H7 (cell line): ENCODE data around the gene NOM1. TPM values are rescaled to one million over a fixed set of nuclear protein-coding genes. Genes with fewer than 3 reads are reported as not detected.

Experiments used
- DNase-seq: peaks from one replicate; pipeline ENCODE4 v3.0.0; 2012
- H3K27me3 ChIP-seq: 2 replicates; pipeline ENCODE4 v1.6.0; 2011; ENCODE audit warnings: mild to moderate bottlenecking, low read length; ENCODE audit not compliant: control insufficient read depth, insufficient read depth
- H3K36me3 ChIP-seq: replicated peaks from 2 replicates; pipeline ENCODE4 v1.5.1; 2011; ENCODE audit warnings: low read length; ENCODE audit not compliant: control insufficient read depth, insufficient read depth
- H3K4me3 ChIP-seq: 2 replicates; pipeline ENCODE4 v1.5.1; 2011; ENCODE audit warnings: low read depth, mild to moderate bottlenecking, control low read depth, low read length, moderate library complexity; ENCODE audit not compliant: insufficient read depth
- total RNA-seq: library from RNA; depleted of rRNA; stranded (reverse); fragments of >200 nt; shearing (Covaris generic); gene quantifications from 2 replicates; pipeline ENCODE4 v1.2.3, GENCODE V29; 2014

NOM1 gene
- total RNA-seq, 1 experiment from 2014 or later, result 12.7 TPM

DNA sequence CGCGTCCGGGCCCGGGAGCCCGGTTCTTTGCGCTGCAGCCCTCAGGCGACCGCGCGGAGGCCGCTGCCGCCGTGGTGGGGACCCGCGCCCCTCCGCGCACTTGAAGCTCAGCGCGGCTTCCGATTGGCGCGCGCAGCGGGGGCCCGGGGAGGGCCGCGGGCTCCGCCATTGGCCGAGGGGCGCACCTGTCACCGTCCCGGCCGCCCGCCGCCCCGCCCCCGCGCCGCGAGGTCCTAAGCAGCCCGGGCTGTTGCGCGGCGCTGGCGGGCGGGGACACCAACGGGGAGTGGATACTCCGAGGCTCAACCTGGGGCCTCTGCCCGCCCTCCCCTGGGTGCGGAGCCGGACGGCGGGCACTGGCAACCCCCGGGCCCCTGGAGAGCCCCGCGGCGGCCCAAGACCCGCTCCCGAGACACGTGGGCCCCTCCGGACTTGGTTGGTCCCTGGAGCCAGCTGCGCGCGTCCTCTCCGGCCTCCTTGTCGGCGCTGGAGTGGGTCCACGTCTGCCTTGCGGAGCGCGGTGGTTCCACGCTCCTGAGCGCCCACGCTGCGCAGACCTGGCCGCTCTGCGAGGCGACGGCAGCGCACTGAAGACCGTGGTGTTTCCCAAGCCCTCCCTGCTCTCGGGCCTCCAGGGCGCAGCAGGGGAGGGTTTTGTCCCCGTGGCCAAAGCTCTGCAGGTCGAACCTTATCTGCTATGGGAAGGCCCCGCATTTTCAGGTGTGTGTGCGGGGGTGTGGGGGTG is 61.2 kb downstream of the NOM1 start, which contains the start of gene MNX1:
MNX1 (minus strand) TSS at position 76 of the 745 bp plus-strand sequence. CDS start 313 bp downstream, outside the sequence.
- DNase-seq, result peak; percentile 99
- H3K4me3 ChIP-seq, result peak within 1 kb of the TSS; percentile 54
- no peaks in the 10 kb centered on the region for H3K36me3 ChIP-seq
- peaks cover 96% of the 10 kb centered on the region for H3K27me3 ChIP-seq

DNA sequence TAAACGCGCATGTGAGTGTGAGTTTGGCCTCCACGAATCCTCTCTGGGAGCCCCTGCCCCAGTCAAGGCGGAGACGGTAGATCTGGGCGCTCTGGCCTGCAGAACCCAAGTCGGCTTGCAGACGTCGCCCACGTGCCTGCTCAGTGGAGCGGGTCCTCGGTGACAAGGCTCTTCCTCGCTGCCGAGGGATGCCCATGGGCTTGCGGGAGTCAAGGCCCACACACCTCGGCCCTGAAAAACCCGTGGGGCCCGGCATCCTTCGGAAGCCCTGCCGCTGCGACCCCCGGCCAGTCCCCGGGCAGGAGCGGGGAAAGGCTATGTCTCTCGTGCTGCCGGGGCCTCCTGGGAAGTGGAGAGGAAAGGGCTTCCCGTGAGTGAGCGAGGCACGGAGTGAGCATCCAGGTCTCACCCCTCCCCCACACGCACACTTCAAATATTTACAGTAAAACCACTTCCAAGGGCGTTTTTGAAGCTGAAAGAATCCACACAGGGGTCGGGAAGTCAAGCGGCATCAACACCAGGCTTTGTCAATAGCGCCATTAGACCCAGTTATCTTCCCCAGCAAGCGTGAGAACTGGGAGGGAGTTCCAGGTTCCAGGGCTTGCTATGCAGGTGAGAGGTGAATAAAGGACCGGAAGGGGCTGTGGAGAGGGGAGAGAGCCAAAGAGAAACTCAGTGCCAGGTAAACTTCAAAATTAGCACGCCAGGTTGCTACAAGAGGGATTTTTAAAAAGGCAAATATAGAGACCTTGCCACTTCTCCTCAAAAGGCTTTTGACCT is 62.0 kb downstream of the NOM1 start:
- DNase-seq, result peak; percentile 78

DNA sequence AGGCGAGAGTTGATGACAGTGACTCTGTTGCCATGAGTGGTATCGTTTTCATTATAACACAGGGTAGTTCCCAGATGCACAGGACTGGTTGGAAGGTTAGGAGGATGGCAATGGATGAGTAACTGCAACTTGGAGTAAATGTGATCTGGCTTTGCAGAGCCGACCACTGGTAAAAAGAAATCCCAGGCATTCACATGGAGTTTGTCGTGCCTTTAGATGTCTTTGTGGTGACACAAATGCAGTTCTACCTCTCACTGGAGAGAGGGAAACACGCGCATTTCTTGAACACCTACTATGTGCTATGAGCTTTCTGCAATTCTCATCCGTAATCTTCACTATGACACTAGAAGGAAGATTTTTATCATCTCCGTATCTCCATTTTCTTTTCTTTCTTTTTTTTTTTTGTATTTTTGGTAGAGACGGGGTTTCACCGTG is 62.6 kb downstream of the NOM1 start:
- H3K27me3 ChIP-seq, result peaks cover 96% of the 10 kb centered on the region
- no peaks in the 10 kb centered on the region for H3K36me3 ChIP-seq
- H3K4me3 ChIP-seq, result no peak overlapping the region
- DNase-seq, result no peak

More for the DNA sequence above, 62.0 kb downstream of the NOM1 start:
- peak overlapping the region; percentile 49 for H3K4me3 ChIP-seq
- peaks cover 96% of the 10 kb centered on the region for H3K27me3 ChIP-seq
- no peaks in the 10 kb centered on the region for H3K36me3 ChIP-seq

DNA sequence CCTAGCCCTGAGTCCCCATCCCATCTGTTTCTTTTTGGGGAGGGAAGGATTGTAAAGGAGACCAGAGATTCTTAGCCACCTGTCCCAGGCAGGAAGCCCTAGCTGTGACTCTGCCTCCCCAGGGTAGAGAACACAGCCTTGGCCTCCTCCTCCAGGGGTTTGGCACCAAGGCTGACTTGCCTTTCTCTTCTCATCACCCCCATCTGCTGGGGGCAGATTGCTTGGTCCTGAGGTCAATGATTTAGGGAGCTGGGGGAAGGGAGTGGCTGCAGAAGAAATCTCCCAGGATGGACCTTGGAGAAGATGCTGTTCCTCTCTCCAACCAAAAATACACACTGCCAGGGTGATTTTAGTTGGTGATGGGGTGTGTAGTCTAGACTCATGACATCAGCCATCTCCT is 63.6 kb downstream of the NOM1 start:
- peak; percentile 56 for DNase-seq
- no peak overlapping the region for H3K4me3 ChIP-seq
- H3K27me3 ChIP-seq, result peaks cover 96% of the 10 kb centered on the region
- no peaks in the 10 kb centered on the region for H3K36me3 ChIP-seq

DNA sequence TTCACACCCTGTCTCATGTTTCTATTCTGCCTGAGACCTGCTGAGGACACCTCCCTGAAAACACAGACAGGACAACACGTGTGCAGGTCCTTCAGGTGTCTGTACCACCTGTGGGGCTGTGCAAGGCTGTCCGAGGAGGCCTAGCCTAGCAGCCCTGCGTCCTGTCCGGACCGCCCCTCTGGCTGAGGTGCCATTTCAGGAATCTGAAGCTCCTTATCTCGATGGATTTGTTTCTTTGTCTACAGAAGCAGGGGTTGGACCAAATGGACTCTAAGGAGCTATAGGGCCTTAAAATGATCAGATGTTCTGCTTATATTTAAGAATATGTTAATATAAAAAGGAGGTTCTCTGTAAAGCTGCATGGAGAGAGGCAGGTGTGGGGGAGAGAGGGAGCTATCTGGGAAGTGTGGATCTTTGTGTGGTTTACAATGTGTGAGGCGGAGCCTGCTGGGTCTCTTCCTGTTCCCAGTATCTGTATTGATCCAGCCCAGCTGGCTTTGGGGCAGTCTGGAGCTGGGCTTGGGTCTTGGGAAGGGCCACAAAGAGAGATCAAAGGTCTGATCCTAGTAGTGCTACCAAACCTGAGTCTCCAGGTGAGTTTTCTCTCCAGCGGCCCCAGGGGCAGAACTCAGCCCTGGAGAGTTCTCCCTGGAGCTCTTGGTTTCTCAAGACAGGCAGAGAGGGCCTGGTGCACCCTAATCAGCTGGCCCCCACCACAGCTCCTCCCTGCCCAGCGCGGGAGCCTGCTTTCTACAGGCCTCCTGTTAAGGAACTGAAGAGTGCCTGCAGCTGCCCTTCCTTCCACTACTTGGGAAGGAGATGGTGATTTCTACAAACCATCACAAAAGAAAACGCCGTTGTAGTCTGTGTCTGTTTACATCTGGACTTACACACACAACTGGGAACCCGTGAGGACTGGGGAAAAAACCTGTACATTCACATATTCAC is 64.4 kb downstream of the NOM1 start:
- peak; percentile 81 for DNase-seq
- no peaks in the 10 kb centered on the region for H3K36me3 ChIP-seq
- peaks cover 96% of the 10 kb centered on the region for H3K27me3 ChIP-seq
- no peak overlapping the region for H3K4me3 ChIP-seq

DNA sequence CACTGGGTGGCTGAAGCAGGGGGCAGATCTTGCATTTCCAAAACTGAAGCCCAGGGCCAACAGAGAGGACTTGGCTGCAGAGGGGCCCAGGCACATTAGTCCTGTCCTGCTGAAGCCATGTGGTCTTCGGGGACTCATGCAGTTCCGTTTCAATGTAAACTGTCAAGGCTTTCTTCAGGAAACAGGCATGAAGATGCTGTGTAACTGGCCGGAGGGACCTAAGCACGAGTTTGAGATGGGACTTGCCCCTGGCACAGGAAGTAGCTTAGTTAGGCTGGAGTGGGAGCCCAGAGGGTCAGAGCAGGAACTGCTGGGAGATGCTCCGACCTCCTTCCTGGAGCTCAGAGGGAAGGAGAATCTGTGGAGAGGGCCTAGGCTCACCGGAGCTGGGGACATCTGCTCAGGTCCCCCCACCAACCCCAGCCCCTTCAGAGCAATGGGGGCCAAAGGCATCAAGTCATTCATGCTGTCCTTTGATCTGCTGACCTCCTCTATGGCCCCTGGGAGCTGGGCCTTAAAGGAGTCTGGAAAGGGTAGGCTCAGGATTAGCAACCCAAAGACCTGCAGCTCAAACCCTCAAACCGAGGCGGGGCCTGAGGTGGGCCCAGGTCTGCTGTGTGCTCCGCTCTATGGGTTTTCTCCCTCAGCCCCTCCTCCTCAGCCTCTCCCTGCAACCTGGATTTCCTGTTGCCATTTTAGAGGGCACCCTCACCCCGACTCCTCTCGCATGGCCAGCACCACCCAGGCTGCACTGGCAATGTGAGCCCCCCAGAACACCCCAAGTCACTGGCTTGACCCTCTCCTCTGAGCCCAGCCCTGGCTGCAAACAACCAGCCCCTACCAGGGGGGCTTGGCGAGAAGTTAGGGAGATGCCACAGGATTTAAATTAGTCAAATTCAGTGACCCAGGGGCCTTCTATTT is 65.4 kb downstream of the NOM1 start:
- Histone ChIP-seq H3K36me3 (no peaks in the 10 kb centered on the region), H3K27me3 (peaks cover 98% of the 10 kb centered on the region), H3K4me3 (no peak overlapping the region)
- peak; percentile 60 for DNase-seq

DNA sequence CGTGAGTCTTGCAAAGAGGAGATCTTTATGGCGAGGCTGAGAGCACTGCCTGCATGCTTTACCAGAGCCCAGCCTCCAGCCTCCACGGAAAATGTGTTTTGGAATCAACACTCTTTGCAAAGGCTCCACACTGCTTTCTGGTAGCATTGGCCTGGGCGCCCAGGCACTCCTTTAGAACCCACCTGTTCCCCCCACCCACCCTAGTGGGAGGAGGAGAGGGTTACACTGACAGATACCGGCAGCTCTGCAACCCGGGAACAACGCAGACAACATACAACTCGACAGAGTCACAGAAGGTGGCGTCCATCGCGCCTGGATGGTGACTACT is 66.5 kb downstream of the NOM1 start:
- H3K4me3 ChIP-seq, result no peak overlapping the region

DNA sequence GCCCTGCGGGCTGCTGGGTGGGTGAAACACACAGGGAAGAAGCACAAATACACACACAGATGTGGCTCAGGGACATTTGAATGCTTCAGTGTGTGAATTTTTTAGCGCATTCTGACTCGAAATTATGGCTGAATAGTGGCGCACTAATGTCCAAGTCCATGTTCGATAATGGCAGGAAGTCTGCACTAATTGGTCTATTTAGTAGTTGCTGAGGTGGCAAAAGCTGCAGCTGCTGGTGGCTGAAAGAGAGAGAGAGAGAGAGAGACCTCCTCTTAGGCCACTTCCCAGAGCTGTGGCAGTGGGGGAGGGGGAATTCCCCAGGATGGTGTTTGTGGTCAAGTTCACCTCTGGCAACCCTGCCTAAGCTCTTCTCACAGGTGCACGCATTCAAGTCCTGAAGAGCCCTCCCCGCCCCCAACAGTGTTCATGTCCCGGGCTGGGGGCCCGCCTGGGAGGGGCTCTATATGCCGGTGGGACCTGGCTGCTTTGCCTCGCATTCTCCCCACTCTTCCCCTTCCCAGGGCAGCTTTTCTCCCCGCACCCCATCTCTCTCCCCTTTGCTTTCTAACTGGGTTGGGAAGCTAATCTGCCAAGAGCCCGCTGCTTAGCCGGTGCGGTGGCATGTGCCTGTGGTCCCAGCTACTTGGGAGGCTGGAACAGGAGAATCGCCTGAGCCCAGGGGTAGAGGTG is 67.0 kb downstream of the NOM1 start:
- Histone ChIP-seq H3K36me3 (no peaks in the 10 kb centered on the region), H3K27me3 (peaks cover 100% of the 10 kb centered on the region), H3K4me3 (no peak overlapping the region)
- DNase-seq, result peak; percentile 74

More for the DNA sequence above, 66.5 kb downstream of the NOM1 start:
- Histone ChIP-seq H3K27me3 (peaks cover 100% of the 10 kb centered on the region), H3K36me3 (no peaks in the 10 kb centered on the region)
- peak; percentile 47 for DNase-seq

DNA sequence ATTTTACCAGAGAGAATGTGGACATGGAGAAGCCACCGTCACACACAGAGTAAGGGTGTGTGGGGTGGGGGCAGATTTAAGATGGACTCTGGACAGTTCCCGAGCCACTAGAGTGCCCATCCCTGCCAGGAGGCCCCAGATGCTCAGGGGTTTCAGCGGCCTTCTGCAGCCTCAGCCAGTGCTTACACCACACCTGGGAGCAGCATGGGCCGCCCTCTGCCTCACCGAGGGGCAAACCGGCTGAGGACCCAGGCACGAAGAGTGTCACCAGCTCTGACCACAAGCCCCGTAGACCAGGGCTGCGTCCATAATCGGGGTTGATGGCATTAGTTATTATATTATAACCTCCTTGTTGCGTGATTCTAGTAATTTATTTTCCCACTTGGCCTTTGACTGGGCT is 67.6 kb downstream of the NOM1 start:
- Histone ChIP-seq H3K4me3 (no peak overlapping the region), H3K36me3 (no peaks in the 10 kb centered on the region), H3K27me3 (peaks cover 100% of the 10 kb centered on the region)
- DNase-seq, result peak; percentile 67

DNA sequence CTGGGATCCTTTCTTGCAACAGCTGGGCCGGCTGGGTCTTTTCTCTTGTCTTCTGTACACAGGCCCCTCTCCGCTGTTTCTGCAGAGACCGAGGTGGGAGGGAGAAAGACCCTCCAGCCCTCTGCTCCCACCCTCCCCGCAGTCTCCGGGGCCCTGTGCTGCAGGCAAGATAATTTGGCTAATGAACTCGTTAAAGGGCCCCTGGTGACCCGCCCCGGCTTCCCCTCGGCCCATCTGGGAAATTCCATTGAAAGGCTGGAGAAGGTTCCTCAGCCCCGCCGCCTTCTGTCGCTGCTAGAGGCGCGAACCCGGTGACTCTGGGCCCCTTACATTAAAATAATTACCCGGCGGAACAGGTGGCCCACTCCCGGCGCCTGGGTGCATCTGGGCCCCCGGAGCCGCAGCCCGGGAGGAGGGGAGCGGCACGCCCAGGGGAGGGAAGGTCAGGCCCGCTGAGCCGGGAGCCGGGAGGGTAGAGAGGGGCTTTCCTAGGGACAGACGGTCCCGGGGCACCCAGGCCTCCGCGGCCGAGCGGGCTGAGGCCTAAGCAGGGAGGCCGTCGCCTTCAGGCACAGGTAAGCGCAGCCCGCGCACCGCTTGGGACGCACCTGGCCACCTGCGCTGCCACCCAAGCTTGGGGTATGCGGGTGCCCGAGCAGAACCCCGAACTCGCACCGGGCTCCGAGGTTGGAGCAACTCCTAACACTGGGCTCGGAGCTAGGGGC is 68.3 kb downstream of the NOM1 start:
- DNase-seq, result peak; percentile 73
- no peak overlapping the region for H3K4me3 ChIP-seq
- H3K36me3 ChIP-seq, result no peaks in the 10 kb centered on the region
- H3K27me3 ChIP-seq, result peaks cover 100% of the 10 kb centered on the region

DNA sequence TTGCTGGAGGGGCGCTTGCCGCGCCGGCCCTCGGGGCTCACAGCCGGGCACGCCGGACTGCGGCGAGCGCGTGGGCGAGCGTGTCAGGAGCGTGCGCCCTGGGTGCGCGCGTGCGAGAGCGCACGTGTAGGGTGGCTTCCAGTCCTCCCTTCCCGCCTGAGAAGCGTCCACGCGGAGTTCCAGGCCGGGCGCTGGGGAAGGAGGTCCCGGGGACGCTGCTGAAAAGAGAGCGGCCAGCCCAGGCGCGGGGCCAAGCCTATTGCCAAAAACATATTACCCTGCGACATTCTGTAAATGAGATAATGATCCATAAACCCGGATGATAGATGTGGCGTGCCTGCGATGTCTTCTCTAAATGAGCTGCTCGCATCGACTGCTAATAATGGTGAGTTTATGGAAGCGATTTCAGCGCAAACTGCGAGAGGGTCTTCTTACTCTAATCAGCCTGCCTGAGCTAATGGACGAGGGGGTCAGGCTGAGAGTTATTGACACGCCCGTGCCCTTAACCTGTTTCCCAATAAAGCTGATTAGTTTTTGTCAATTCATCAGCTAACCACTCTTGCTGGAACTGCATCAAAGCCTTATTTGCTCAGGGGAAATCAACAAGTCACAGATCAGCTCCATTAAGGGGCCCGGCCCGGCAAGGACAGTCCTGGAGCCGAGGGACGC is 69.0 kb downstream of the NOM1 start:
- Histone ChIP-seq H3K27me3 (peaks cover 100% of the 10 kb centered on the region), H3K4me3 (no peak overlapping the region; the same call in 1 of the 2 replicates), H3K36me3 (no peaks in the 10 kb centered on the region)
- DNase-seq, result peak; percentile 58

DNA sequence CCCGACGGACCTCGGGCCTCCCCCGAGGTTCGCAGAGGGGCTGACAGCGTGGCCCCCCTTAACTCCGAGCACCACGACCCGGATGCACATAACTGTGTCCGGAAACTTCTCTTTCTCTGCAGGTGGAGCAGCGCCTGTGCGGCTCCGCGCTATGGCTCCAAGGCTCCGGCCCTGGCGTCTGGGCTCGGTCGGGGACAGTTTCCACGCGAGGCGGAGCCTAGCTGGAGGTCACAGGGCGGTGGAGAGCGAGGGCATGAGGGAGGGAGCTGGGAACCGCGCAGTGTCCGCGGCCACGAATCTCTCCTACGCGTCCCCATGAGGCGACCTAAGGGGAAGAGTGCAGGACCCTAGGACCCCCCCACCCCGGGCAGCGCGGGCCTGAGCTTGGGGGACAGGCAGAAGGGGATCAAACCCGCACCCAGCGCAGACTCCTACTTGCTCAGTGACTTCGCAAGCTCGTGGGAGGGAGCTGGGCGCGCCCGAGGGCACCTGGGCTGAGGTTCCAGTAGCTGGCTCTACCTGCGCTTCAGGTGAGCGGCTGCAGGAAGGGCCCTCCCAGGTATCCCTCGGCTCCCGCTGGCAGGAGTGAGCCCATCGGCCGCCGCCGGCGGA is 69.6 kb downstream of the NOM1 start:
- Histone ChIP-seq H3K27me3 (peaks cover 100% of the 10 kb centered on the region), H3K36me3 (no peaks in the 10 kb centered on the region), H3K4me3 (peak overlapping the region; percentile 22)
- DNase-seq, result peak; percentile 87
